Rectal smooth muscle tissue (tissue), 1 donor: ENCODE measurements around the gene TREML1.

ENCODE experiments used
- H3K27ac ChIP-seq: one replicate; pipeline ENCODE4 v1.7.0; 2013; ENCODE audit warnings: low read depth, low read length, inconsistent platforms
- H3K27me3 ChIP-seq: one replicate; pipeline ENCODE4 v1.7.0; 2013; ENCODE audit warnings: low read length; ENCODE audit not compliant: control insufficient read depth, insufficient read depth
- H3K36me3 ChIP-seq: one replicate; pipeline ENCODE4 v1.7.0; 2013; ENCODE audit warnings: low read length; ENCODE audit not compliant: control insufficient read depth, insufficient read depth
- H3K4me1 ChIP-seq: one replicate; pipeline ENCODE4 v1.7.0; 2013; ENCODE audit warnings: low read length; ENCODE audit not compliant: control insufficient read depth, insufficient read depth
- H3K4me3 ChIP-seq: one replicate; pipeline ENCODE4 v1.7.0; 2013; ENCODE audit warnings: low read length
- H3K9ac ChIP-seq: one replicate; pipeline ENCODE4 v1.7.0; 2013; ENCODE audit warnings: low read length

TREML1 gene

GRCh38 chr6:41153992-41154625 lies at the start of gene TREML1:
TREML1 (minus strand) TSS chr6:41154347; CDS start chr6:41154288, 59 bp downstream.
- Histone ChIP-seq H3K27ac (no peak within 1 kb of the TSS), H3K9ac (no peak within 1 kb of the TSS), H3K27me3 (no peaks in the 10 kb centered on the region), H3K4me1 (no peaks in the 10 kb centered on the region), H3K36me3 (no peaks in the 10 kb centered on the region), H3K4me3 (no peak within 1 kb of the TSS)

- H3K4me1 ChIP-seq: no peaks in the 10 kb centered on the region
- no peak overlapping the region for H3K9ac ChIP-seq
- H3K4me3 ChIP-seq: no peak overlapping the region
- H3K27me3 ChIP-seq: no peaks in the 10 kb centered on the region
- no peaks in the 10 kb centered on the region for H3K36me3 ChIP-seq
- no peak overlapping the region for H3K27ac ChIP-seq
Observed at GRCh38 chr6:41201764-41202173, 47.6 kb upstream of the TREML1 start.

- Histone ChIP-seq H3K27ac (no peak within 1 kb of the TSS), H3K36me3 (no peaks in the 10 kb centered on the region), H3K9ac (no peak within 1 kb of the TSS), H3K4me1 (no peaks in the 10 kb centered on the region), H3K4me3 (no peak within 1 kb of the TSS), H3K27me3 (no peaks in the 10 kb centered on the region)
Observed at GRCh38 chr6:41200901-41201763, 47.0 kb upstream of the TREML1 start, which contains the start of gene TREML2. TREML2 (minus strand) TSS chr6:41201149; CDS start chr6:41201008, 141 bp downstream.

- no peaks in the 10 kb centered on the region for H3K36me3 ChIP-seq
- no peak overlapping the region for H3K27ac ChIP-seq
- no peaks in the 10 kb centered on the region for H3K27me3 ChIP-seq
- no peak overlapping the region for H3K4me3 ChIP-seq
- no peaks in the 10 kb centered on the region for H3K4me1 ChIP-seq
- no peak overlapping the region for H3K9ac ChIP-seq
Observed at GRCh38 chr6:41200296-41200900, 46.3 kb upstream of the TREML1 start.

GRCh38 chr6:41199552-41200246 lies 45.6 kb upstream of the TREML1 start:
- H3K27me3 ChIP-seq: no peaks in the 10 kb centered on the region

GRCh38 chr6:41197234-41197633 lies 43.1 kb upstream of the TREML1 start:
- Histone ChIP-seq H3K36me3 (no peaks in the 10 kb centered on the region), H3K27ac (no peak overlapping the region), H3K9ac (no peak overlapping the region), H3K27me3 (no peaks in the 10 kb centered on the region), H3K4me1 (no peaks in the 10 kb centered on the region), H3K4me3 (no peak overlapping the region)

More at GRCh38 chr6:41199552-41200246, 45.6 kb upstream of the TREML1 start:
- no peaks in the 10 kb centered on the region for H3K4me1 ChIP-seq
- no peaks in the 10 kb centered on the region for H3K36me3 ChIP-seq
- no peak overlapping the region for H3K4me3 ChIP-seq
- H3K27ac ChIP-seq: no peak overlapping the region
- H3K9ac ChIP-seq: no peak overlapping the region

- Histone ChIP-seq H3K27me3 (no peaks in the 10 kb centered on the region), H3K27ac (no peak overlapping the region), H3K4me3 (no peak overlapping the region), H3K9ac (no peak overlapping the region), H3K4me1 (no peaks in the 10 kb centered on the region), H3K36me3 (no peaks in the 10 kb centered on the region)
Observed at GRCh38 chr6:41194386-41194785, 40.2 kb upstream of the TREML1 start.

- Histone ChIP-seq H3K27ac (no peak overlapping the region), H3K4me1 (no peaks in the 10 kb centered on the region), H3K4me3 (no peak overlapping the region), H3K27me3 (no peaks in the 10 kb centered on the region), H3K9ac (no peak overlapping the region), H3K36me3 (no peaks in the 10 kb centered on the region)
Observed at GRCh38 chr6:41193884-41194283, 39.7 kb upstream of the TREML1 start.

- Histone ChIP-seq H3K27ac (no peak overlapping the region), H3K4me3 (no peak overlapping the region), H3K36me3 (no peaks in the 10 kb centered on the region), H3K9ac (no peak overlapping the region), H3K27me3 (no peaks in the 10 kb centered on the region), H3K4me1 (no peaks in the 10 kb centered on the region)
Observed at GRCh38 chr6:41193171-41193734, 39.1 kb upstream of the TREML1 start.

- no peak overlapping the region for H3K4me3 ChIP-seq
- no peak overlapping the region for H3K9ac ChIP-seq
- H3K4me1 ChIP-seq: no peaks in the 10 kb centered on the region
- no peak overlapping the region for H3K27ac ChIP-seq
- H3K27me3 ChIP-seq: no peaks in the 10 kb centered on the region
- no peaks in the 10 kb centered on the region for H3K36me3 ChIP-seq
Observed at GRCh38 chr6:41191569-41191968, 37.4 kb upstream of the TREML1 start.

- Histone ChIP-seq H3K27ac (no peak overlapping the region), H3K36me3 (no peaks in the 10 kb centered on the region), H3K4me1 (no peaks in the 10 kb centered on the region), H3K9ac (no peak overlapping the region), H3K4me3 (no peak overlapping the region), H3K27me3 (no peaks in the 10 kb centered on the region)
Observed at GRCh38 chr6:41190791-41191190, 36.6 kb upstream of the TREML1 start.

GRCh38 chr6:41189967-41190366 lies 35.8 kb upstream of the TREML1 start:
- no peak overlapping the region for H3K27ac ChIP-seq
- no peaks in the 10 kb centered on the region for H3K27me3 ChIP-seq
- H3K4me3 ChIP-seq: no peak overlapping the region
- H3K4me1 ChIP-seq: no peaks in the 10 kb centered on the region
- no peaks in the 10 kb centered on the region for H3K36me3 ChIP-seq
- H3K9ac ChIP-seq: no peak overlapping the region
